GM12801 (cell line): ENCODE data around the gene ICAM4.

Source experiments
- CTCF ChIP-seq: IDR thresholded peaks from one replicate; pipeline ENCODE4 v1.5.1; 2011; ENCODE audit warnings: control low read depth; ENCODE audit not compliant: insufficient read length; ENCODE audit errors: extremely low read depth

ICAM4 gene

GRCh38 chr19:10259162-10259905 is 27.4 kb upstream of the ICAM4 start:
- no peak for TF ChIP-seq CTCF

- no peak for TF ChIP-seq CTCF
These were observed 26.6 kb upstream of the ICAM4 start for GRCh38 chr19:10260141-10260584.

DNA sequence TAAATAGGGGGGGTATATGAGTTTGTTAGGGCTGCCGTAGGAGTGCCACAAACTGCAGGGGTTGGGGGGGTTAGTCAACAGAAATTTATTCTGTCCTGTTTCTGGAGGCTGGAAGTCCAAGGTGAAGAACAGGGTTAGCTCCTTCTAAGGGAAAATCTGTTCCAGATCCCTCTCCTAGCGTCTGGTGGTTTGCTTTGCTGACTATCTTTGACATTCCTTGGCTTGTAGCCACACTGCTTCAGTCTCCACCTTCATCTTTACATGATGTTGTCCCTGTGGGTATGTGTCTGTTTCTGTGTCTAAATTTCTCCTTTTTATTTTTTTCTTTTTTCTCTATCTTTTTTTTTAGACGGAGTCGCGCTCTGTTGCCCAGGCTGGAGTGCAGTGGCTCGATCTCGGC is 24.0 kb upstream of the ICAM4 start:
- no peak for TF ChIP-seq CTCF

DNA sequence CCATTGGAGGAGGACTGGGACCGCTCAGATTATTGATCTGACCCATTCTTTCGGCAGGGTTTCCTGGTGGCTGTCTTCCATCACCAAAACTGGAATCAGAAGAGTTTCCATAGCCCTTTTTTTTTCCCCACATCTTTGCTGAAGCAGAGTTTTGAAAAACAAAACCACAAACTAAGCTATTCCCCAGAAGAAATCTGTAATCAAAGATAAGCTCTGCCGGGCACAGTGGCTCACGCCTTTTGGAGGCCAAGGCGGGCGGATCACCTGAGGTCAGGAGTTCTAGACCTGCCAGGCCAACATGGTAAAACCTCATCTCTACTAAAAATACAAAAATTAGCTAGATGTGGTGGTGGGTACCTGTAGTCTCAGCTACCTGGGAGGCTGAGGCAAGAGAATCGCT is 20.0 kb upstream of the ICAM4 start:
- no peak for TF ChIP-seq CTCF

DNA sequence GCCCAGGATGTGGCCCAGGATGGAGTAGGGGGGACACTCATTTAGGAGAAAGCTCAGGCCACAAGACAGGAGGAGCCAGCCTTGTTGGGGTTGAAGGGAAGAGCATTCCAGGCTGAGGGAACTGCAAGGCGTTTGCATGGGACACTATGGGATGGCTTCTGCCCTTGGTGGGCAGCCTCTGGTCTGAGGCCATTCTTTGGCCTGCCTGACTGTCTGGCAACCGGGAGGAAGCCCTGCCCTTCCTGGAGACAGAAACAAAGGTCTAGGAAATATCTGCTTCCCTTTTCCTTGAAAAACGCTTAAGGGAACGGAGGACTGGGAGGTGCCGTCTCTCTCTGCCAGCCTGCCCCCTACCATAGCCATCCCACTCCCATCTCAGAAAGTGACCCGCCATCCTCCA is 18.7 kb upstream of the ICAM4 start:
- TF ChIP-seq CTCF: no peak

- no peak for TF ChIP-seq CTCF
These were observed 17.2 kb upstream of the ICAM4 start for GRCh38 chr19:10269333-10270179.

GRCh38 chr19:10270180-10270615 is 16.6 kb upstream of the ICAM4 start:
- no peak for TF ChIP-seq CTCF
